ENCODE results near the gene GNAQ. TPM values are rescaled to one million over a fixed set of nuclear protein-coding genes. Genes with fewer than 3 reads are reported as not detected.

Gene GNAQ
- total and polyA plus RNA-seq, 2 of the 4 experiments (the other 2 are of a cell fraction): 23.1 to 50.7 TPM

GRCh38 chr9:77705636-77706035, 326.0 kb downstream of the GNAQ start:
- peak overlapping the region; percentile 70 for H2BK120ac ChIP-seq (ENCODE audit: low read depth, low read length)
- no peak overlapping the region for H3K14ac ChIP-seq (replicated peaks; ENCODE audit: low read depth, low read length)
- H3K4me1 ChIP-seq (ENCODE audit: control insufficient read depth, insufficient read depth, low read length): peaks cover 4% of the 10 kb centered on the region; the same call in 1 of the 2 replicates
- H3K9me1 ChIP-seq (ENCODE audit: insufficient read depth, low read length): no peaks in the 10 kb centered on the region
- H3K79me1 ChIP-seq (ENCODE audit: low read depth in 1 of 2, low read length in 2 of 2): no peaks in the 10 kb centered on the region
- peak overlapping the region; percentile 51 for H2AK9ac ChIP-seq (replicated peaks; ENCODE audit: low read depth, low read length, poor library complexity)
- no peak overlapping the region for H3K4me3 ChIP-seq (ENCODE audit: insufficient read depth, low read depth, low read length)
- no peaks in the 10 kb centered on the region for H3K36me3 ChIP-seq (ENCODE audit: control insufficient read depth, insufficient read depth, low read length)
- CTCF ChIA-PET: no interaction called here
- dilution Hi-C loops (cut with HindIII; ENCODE audit: low sequenced_read_pairs, unreplicated experiment) (no loop called here), intact Hi-C loops (cut with micrococcal nuclease) (no loop called here), in situ Hi-C loops (cut with MboI; ENCODE audit: low sequenced_read_pairs) (no loop called here)
- no peak for ATAC-seq (ENCODE audit: low read depth)
- H3K18ac ChIP-seq (ENCODE audit: low read depth, low read length): peak overlapping the region; percentile 43
- 0 out of 4 replicates have a peak overlapping the region, but pooled peaks of 1 of the 2 experiments have one; percentile 5 for H4K8ac ChIP-seq (ENCODE audit: low read depth in 2 of 2, low read length in 2 of 2)
- peak overlapping the region; percentile 13 for H2AFZ ChIP-seq (replicated peaks; ENCODE audit: low read length, poor library complexity)
- no peaks in the 10 kb centered on the region for H3K27me3 ChIP-seq (ENCODE audit: control insufficient read depth, insufficient read depth, low read length)
- peak overlapping the region; percentile 51; the same call in 1 of the 3 replicates for H2BK15ac ChIP-seq (ENCODE audit: low read depth, low read length)
- DNase-seq: no peak
- no peaks in the 10 kb centered on the region for H4K20me1 ChIP-seq (ENCODE audit: insufficient read depth, low read length)
- no TSS peak for BruUV-seq (replicated peaks)
- H3K9me3 ChIP-seq (ENCODE audit: control insufficient read depth, insufficient read depth, low read length): peaks cover 4% of the 10 kb centered on the region; the same call in 1 of the 2 replicates
- H3K4me2 ChIP-seq (ENCODE audit: low read depth, low read length): no peak overlapping the region
- H4K91ac ChIP-seq (ENCODE audit: insufficient read depth, low read depth, low read length): peak overlapping the region; percentile 74; the same call in 1 of the 2 replicates
- no peak overlapping the region for H3K56ac ChIP-seq (ENCODE audit: extremely low read depth, insufficient read depth, low read length)
- H3K23ac ChIP-seq (ENCODE audit: low read depth, low read length): no peak overlapping the region
- no peak overlapping the region for H2BK5ac ChIP-seq (ENCODE audit: low read depth, low read length, poor library complexity, severe bottlenecking)
- H2AK5ac ChIP-seq (ENCODE audit: low read depth, low read length): peak overlapping the region; percentile 63; the same call in 1 of the 2 replicates
- no peak for TF ChIP-seq USF2 (IDR thresholded peaks at IDR 0.05; ENCODE audit: low read depth, low read length)
- TF ChIP-seq MXI1 (IDR thresholded peaks at IDR 0.05; ENCODE audit: borderline replicate concordance, low read depth, low read length): no peak
- no peak for TF ChIP-seq RFX5 (IDR thresholded peaks at IDR 0.05; ENCODE audit: low read depth, low read length)
- TF ChIP-seq, protein P1, sequence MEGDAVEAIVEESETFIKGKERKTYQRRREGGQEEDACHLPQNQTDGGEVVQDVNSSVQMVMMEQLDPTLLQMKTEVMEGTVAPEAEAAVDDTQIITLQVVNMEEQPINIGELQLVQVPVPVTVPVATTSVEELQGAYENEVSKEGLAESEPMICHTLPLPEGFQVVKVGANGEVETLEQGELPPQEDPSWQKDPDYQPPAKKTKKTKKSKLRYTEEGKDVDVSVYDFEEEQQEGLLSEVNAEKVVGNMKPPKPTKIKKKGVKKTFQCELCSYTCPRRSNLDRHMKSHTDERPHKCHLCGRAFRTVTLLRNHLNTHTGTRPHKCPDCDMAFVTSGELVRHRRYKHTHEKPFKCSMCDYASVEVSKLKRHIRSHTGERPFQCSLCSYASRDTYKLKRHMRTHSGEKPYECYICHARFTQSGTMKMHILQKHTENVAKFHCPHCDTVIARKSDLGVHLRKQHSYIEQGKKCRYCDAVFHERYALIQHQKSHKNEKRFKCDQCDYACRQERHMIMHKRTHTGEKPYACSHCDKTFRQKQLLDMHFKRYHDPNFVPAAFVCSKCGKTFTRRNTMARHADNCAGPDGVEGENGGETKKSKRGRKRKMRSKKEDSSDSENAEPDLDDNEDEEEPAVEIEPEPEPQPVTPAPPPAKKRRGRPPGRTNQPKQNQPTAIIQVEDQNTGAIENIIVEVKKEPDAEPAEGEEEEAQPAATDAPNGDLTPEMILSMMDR (conservative IDR thresholded peaks at IDR 0.05; ENCODE audit: low read depth, low read length): no peak
- TF ChIP-seq RAD21 (IDR thresholded peaks at IDR 0.05; ENCODE audit: low read length): no peak
- TF ChIP-seq RCOR1 (IDR thresholded peaks at IDR 0.05; ENCODE audit: insufficient replicate concordance, low read length): no peak
- no peak for TF ChIP-seq BHLHE40 (IDR thresholded peaks at IDR 0.05; ENCODE audit: low read depth, low read length)
- peak overlapping the region; percentile 66; the same call in 1 of the 2 replicates for H3K4ac ChIP-seq (ENCODE audit: low read depth, low read length)
- H4K5ac ChIP-seq (ENCODE audit: low read depth, low read length): peak overlapping the region; percentile 69
- POLR2A ChIA-PET (ENCODE audit: unreplicated experiment): no interaction called here
- no peak overlapping the region for H3K27ac ChIP-seq (ENCODE audit: insufficient read depth, low read length)
- peak overlapping the region; percentile 89 for H2BK20ac ChIP-seq (ENCODE audit: low read depth, low read length)
- H3K9ac ChIP-seq (ENCODE audit: low read depth, low read length): no peak overlapping the region

Measured in IMR-90 (cell line).